Skin epidermis (tissue), 12 donors: ENCODE measurements around the gene SNAP25.

ENCODE experiments used
- H3K27ac ChIP-seq, 21 experiments: fragments of 200-600 bp; sonication (generic) in 11 of 21; one replicate each; pipeline ENCODE4 v1.5.0; 2020; ENCODE audit warnings: mild to moderate bottlenecking in 3 of 21, inconsistent platforms in 2 of 21, moderate library complexity in 2 of 21
- H3K4me3 ChIP-seq, 7 experiments: fragments of 200-600 bp; sonication (generic) in 2 of 7; one replicate each; pipeline ENCODE4 v1.5.0; 2020; ENCODE audit warnings: inconsistent platforms in 2 of 7, mild to moderate bottlenecking in 2 of 7, moderate library complexity in 1 of 7

Gene SNAP25

GRCh38 chr20:10209091-10209490 is 9.5 kb upstream of the SNAP25 start:
- Histone ChIP-seq H3K4me3 (no peak overlapping the region), H3K27ac (no peak overlapping the region)

- Histone ChIP-seq H3K27ac (no peak overlapping the region), H3K4me3 (no peak overlapping the region)
Measured at GRCh38 chr20:10213526-10213925, 5.1 kb upstream of the SNAP25 start.

DNA sequence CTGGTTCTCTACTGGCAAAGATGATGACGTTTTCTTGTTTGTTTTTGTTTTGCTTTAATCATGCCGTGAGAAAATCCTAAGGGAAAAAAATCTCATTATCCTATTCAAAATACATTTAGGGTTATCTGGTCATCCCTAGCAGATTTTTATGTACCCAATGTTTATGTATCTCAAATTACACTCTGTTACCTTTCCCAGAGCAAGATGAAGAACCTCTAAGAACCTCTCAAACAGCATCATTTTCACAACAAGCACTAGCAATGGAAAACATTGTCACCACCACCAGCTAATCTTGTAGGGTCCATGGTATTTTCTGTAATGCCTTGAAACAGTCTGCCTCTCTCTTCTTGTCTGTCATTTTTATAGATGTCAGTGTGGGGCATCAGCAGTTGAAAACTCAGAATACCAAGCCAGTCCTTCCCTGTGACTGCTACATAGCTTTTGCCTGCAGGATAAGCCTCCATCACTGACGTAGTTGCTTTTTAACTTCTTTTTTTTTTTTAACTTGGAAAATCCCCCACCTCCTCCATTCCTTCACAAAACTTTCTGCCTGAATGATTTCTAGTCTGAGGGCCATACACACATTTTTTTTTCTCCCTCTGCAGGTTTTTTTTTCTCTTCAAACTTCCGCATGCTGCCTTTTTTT is 2.4 kb upstream of the SNAP25 start:
- Histone ChIP-seq H3K27ac (no peak overlapping the region), H3K4me3 (no peak overlapping the region)

GRCh38 chr20:10217721-10218410 is 764 bp upstream of the SNAP25 start:
- Histone ChIP-seq H3K4me3 (peak overlapping the region in 4 of 7 experiments; percentile 21 to 42 (median 40)), H3K27ac (peak overlapping the region in 7 of 21 experiments; percentile 14 to 83 (median 40))

GRCh38 chr20:10219452-10219791 is 792 bp downstream of the SNAP25 start:
- H3K4me3 ChIP-seq, result peak overlapping the region; percentile 16 to 42 (median 31)
- peak overlapping the region in 1 of 21 experiments; percentile 39 for H3K27ac ChIP-seq

GRCh38 chr20:10219993-10220750 is 1.5 kb downstream of the SNAP25 start:
- H3K27ac ChIP-seq, result no peak overlapping the region
- peak overlapping the region in 1 of 7 experiments; percentile 42 for H3K4me3 ChIP-seq

- no peak overlapping the region for H3K4me3 ChIP-seq
- H3K27ac ChIP-seq, result no peak overlapping the region
Measured at GRCh38 chr20:10221021-10221420, 2.4 kb downstream of the SNAP25 start.

GRCh38 chr20:10225439-10226060 is 6.9 kb downstream of the SNAP25 start:
- no peak overlapping the region for H3K4me3 ChIP-seq
- H3K27ac ChIP-seq, result no peak overlapping the region

- H3K27ac ChIP-seq, result no peak overlapping the region
- no peak overlapping the region for H3K4me3 ChIP-seq
Measured at GRCh38 chr20:10228330-10228729, 9.7 kb downstream of the SNAP25 start.

DNA sequence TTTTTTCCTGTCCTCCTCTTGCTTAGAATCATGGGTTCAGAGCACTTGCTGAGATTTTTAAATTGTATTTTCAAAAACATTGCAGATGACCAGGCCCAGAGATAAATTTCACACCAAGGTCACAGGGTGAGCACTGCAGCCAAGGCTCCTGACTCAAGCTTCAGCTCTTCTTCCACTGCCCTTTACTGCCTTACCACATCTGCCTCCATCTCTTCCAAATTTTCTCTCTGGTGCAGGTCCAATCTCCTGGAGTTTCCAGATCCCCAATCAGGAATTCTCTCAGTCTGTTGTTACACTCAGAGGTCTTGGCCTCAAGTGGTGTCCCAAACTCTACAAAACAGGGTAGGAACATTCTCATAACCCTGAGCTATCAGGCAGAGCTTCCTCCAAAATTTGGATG is 12.7 kb downstream of the SNAP25 start:
- Histone ChIP-seq H3K4me3 (no peak overlapping the region), H3K27ac (no peak overlapping the region)

DNA sequence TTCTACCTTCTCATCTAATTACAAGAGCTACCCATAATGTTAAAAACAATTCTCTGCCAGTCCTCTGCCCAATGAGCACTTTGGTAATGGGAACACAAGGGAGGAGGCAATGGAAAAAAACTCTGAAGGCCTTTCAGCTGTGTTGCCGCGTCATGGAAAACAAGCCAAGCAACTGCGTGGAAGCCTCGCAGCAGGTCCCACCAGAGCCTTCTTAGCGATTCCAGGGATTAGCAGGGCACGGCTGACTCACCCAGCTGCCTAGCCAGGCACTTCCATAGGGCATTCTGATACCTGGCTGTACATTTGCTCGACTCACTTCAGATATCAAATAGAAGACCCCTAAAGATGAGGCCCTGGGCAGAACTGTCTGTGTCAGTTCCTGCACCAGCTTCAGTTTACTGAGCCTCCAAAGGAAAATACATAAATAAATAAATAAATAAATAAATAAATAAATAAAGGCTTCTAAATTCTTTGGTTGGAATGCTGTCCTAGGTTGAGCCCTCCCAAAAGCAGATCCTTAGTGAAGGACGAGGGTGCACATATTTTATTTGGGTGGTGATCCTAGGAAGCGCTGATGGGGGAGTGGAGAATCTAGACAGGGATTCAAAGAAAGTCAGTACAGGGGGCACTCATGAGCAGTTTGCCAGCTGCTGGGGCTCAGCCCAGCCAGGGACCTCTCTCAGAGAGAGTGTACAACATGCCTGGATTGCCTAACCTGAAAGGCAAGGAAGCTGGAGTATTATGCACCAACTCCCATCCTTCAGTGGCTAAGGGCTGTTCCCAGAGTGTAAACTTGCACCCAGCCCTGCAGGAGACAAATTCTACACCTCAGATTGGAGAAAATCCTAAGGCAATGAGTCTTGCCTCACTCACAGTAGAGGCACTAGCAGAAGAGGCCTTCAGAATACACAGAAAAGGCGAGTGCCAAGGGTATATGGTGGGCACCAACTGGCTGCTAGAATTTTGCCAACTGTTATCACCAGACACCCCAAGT is 18.2 kb downstream of the SNAP25 start:
- Histone ChIP-seq H3K27ac (no peak overlapping the region), H3K4me3 (no peak overlapping the region)

DNA sequence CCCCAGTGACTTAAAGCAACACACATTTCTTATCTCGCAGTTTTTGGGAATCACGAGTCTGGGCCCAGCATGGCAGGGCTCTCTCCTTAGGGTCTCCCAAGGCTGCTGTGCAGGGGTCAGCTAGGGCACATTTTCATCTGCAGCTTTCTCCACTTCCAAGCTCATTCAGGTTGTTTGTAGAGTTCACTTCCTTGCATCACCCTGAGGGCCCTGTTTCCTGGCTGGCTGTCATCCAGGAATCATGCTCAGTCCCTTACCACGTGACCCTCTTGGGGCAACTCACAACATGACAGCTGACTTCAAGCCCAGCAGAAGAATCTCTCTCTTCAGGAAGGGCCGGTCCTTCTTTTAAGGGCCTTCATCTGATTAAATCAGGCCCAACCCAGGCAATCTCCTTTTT is 21.3 kb downstream of the SNAP25 start:
- Histone ChIP-seq H3K27ac (no peak overlapping the region), H3K4me3 (no peak overlapping the region)

GRCh38 chr20:10240655-10241054 is 22.0 kb downstream of the SNAP25 start:
- no peak overlapping the region for H3K27ac ChIP-seq
- H3K4me3 ChIP-seq, result no peak overlapping the region

DNA sequence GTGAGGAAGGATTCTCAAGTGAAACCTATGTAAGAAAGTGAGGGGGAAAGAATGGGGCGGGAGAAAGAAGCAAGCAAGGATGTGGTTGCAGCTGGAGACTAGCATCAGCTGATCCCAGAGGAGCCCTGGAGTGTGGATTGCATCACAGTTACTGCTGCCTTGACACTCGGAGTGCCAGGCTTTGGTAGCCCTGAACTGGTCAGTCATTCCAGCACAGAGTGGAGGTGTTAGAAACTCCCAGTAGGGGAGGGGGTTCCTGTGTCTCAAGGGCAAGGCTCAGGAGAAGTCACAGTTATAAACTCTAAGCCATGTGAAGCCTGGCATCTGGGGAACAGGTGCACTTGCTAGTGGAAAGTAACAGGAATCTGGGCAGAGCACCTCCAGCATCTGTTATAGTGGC is 23.5 kb downstream of the SNAP25 start:
- no peak overlapping the region for H3K4me3 ChIP-seq
- H3K27ac ChIP-seq, result no peak overlapping the region

DNA sequence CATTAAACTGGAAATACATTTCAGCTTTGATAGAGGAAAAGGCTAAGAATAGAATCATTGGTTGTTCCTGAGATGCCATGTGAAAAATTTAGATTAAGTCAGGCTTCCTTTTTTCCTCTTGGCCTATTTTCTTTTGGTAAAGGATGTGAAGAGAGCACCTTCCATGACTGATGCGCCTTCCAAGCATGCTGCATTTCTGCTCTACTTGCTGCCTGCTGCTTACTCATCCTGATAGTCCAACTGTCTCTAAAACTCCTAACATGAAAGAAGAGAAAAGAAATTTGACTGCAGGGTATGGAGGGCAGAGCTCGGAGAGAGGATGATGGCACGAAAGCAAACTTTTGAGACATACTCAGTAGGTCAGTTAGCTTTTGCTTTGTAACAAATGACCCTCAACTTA is 28.8 kb downstream of the SNAP25 start:
- no peak overlapping the region for H3K27ac ChIP-seq
- no peak overlapping the region for H3K4me3 ChIP-seq

- H3K4me3 ChIP-seq, result no peak overlapping the region
- H3K27ac ChIP-seq, result no peak overlapping the region
Measured at GRCh38 chr20:10249048-10249770, 30.6 kb downstream of the SNAP25 start.

DNA sequence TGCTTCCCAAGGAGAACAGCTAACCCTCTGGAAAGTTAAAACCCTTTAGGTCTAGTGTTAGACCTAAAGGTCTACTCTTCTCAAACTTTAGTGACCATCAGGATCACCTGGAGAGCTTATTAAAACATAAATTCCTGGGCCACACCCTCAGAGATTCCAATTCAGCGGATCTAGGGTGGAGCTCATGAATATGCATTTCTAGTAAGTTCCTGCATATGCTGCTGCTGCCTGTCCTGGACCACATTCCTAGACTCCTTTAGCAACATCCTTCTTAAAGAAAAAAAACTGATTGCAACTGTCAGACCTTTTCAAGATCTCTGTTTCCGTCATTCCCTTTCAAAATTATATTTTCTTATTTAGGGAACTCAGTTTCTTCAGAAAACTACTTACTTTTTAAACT is 31.2 kb downstream of the SNAP25 start:
- H3K4me3 ChIP-seq, result no peak overlapping the region
- H3K27ac ChIP-seq, result no peak overlapping the region

DNA sequence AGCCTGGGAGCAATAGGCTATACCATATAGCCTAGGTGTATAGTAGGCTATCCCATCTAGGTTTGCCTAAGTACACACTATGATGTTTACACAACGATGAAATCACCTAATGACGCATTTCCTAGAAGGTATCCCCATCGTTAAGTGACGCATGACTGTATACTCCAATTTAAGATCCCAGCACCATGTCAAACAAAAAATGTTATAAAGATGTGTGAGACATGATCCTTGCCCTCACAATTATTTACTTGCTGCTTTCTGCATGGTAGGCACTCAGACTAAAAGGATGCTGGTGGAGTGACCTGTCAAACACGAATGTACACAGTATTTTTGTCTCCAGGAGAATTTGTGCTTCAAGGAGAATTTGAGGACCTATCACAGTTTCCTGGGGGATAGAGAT is 32.3 kb downstream of the SNAP25 start:
- no peak overlapping the region for H3K27ac ChIP-seq
- no peak overlapping the region for H3K4me3 ChIP-seq

- Histone ChIP-seq H3K27ac (no peak overlapping the region), H3K4me3 (no peak overlapping the region)
Measured at GRCh38 chr20:10253780-10254179, 35.1 kb downstream of the SNAP25 start.
